GM18505 (cell line): ENCODE results near the gene DUSP16.
A peak's percentile ranks its signal among the peaks of the same experiment; 100 is the strongest.
"Not testable (repeated sequence)": the region's sequence is repeated elsewhere in the genome, so short reads cannot be mapped to it uniquely, and the experiment has no call there.

Experiments
- ATAC-seq: cut with Tn5 transposase; IDR thresholded peaks from one replicate; pipeline ENCODE4 v1.9.1; 2021; ENCODE audit not compliant: unreplicated experiment
- POLR2A ChIP-seq: IDR thresholded peaks from 4 replicates; pipeline ENCODE4 v1.6.1; 2011; ENCODE audit warnings: borderline replicate concordance; ENCODE audit not compliant: insufficient read depth, insufficient read length; ENCODE audit errors: extremely low read depth

DUSP16 gene

DNA sequence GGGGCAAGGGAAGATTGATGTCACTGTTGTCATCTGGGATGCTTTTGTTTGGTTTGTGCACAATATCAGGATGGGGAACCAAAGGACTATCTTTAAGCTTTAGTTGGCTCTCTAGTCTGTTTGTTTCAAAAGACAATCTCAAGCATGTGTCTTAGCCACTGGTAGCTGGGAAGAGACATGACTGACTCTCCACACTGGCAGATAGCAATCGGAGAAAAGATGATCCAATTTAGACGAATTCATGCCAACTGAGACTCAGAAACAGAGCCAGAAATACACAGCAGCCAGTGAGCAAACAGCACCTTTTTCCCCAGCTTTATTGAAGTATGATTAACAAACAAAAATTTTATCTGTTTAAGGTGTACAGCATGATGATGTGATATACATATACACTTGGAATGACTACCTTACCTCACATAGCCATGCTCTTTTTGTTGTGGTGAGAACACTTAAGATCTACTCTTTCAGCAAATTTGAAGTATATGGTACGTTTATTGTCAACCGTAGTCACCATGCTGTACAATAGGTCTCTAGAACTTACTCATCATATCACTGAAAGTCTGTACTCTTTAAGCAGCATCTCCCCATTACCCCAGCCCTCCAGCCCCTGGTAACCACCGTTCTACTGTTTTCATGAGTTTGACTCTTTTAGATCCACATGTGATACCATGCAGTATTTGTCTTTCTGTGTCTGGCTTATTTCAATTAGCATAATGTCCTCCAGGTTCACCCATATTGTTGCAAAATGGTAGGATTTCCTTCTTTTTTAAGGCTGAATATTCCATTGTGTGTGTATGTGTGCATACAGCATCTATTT, 50.6 kb downstream of the DUSP16 start:
- no peak for ATAC-seq
- no peak for TF ChIP-seq POLR2A

GRCh38 chr12:12511021-12511783, 51.5 kb downstream of the DUSP16 start:
- no peak for TF ChIP-seq POLR2A
- no peak for ATAC-seq

GRCh38 chr12:12510551-12510950, 52.1 kb downstream of the DUSP16 start:
- no peak for ATAC-seq

DNA sequence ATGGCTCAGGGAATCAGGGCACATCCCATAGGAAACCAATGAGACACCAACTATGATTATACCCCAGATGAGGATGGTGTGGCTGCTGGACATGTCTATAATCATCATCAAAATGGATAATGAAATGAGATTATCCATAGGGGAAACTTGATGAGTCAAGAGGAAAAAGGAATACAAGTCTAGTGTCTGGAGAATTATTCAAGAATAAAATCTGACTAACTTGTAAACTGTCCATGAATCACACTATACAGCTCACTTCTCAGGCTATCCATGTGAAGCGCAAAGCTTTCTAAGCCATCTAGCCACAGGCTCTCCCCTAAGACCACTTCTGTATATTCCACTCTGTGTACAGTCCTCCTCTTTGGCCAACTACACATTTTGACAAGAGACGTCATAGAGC, 52.5 kb downstream of the DUSP16 start:
- no peak for ATAC-seq
- no peak for TF ChIP-seq POLR2A

More at GRCh38 chr12:12510551-12510950, 52.1 kb downstream of the DUSP16 start:
- no peak for TF ChIP-seq POLR2A

GRCh38 chr12:12508612-12509011, 54.1 kb downstream of the DUSP16 start:
- no peak for ATAC-seq

DNA sequence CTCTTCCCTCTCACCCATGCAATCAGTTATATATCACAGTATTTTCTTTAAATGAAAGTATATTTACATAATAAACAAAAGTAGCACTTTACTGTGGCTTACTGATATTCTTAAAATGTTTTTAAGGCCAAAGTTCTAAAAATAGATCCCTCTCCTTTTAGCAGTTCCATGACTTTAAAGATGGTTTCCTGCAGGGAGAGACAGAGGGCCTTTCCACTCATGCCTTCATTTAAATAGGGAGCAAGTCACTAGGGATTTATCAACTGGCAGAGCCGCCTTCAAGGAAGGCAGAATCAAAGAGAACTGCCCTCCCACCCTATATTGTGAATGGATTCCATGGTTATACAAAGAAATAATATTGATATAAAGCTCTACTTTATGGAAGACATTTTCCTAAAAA, 55.5 kb downstream of the DUSP16 start:
- ATAC-seq = no peak
- no peak for TF ChIP-seq POLR2A

More at GRCh38 chr12:12508612-12509011, 54.1 kb downstream of the DUSP16 start:
- TF ChIP-seq POLR2A = no peak

DNA sequence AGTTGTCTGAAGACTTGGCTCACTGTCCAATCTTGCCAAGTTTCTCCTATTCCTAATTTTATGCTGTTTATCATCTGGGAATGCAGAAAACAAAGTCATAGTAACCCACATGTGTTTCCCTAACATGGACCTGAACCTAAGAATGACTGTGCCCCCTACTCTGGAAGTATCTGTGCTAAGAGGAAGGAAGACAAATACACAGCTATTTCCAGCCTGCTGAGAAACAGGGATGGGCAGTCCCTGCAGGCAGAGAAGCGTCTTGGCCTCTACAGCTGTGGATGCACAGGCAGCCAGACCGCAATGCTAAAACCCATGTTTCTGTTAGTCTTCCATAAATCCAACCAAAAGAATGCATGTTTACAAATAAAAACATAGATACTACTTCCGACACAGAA, 56.2 kb downstream of the DUSP16 start:
- no peak for ATAC-seq
- no peak for TF ChIP-seq POLR2A

DNA sequence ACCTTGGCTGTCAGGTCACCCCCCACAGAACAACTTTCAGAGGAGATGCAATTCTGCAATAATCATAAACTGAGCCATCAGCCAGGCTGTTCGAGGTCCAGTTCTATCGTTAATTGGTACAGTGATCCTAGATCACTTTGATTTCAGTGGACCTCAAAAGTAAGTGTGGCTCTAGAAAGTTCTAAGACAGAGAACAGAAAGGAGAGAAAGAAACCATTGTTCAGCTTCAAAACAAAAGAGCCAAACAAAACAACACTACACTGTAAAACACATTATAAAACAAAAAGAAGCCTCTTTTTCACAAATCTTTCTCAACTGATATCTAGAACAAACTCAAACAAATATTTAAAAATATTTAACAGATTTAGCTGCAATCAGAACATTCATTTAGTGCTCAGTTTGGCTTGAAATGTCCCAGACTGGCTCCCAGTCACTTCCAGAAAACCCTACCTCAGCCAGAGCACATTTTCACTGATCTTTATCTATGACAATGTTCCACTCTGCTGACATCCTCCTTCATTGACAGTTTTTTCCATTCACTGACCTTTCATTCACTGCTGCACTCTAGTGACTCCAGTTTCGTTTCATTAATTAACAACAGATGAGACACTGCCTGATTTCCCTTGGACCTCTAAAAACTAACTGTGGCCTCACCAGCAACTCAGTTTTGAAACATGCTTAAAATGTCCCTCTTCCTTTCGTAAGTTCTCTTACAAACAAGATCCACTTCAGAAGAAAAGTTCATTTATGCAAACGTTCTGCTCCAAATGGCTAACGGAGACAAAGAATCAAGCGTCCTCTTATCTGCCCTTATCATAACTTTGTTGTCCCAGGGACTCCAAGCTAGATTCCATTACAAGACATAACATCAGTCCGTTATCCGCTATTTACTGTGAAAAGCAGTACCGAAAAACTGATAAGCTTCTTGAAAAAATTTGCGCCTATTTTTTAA, 56.8 kb downstream of the DUSP16 start:
- no peak for TF ChIP-seq POLR2A
- peak; percentile 84 for ATAC-seq

DNA sequence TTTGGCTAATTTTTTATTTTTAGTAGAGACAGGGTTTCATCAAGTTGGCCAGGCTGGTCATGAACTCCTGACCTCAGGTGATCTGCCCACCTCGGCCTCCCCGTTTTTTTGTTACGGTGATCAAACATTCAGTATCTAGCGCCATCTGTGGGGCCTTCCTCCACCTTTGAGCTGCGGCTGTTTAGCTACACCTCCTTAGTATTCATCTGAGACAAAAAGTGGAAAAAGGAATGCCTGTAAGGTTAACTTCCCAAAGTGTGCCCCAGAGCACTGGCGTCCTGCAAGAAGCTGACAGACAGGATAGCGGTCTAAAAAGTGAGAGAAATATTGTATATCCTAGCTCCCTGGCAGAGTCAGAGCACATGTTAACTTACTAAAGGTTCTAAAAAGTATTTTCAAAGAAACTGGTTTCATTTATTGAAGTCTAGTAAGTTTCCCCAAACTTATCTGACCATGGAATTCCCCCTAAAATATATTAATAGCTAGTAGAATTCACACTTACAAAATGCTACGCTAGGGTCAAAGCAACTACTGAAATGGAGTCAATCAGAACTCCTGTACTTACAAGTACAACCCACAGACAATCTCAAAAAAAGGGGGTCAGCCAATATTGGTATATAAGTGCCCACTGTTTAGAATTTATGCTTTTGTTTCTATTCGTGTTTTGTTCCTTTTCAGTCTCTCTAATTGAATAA, 59.1 kb downstream of the DUSP16 start:
- no peak for ATAC-seq
- TF ChIP-seq POLR2A = no peak

DNA sequence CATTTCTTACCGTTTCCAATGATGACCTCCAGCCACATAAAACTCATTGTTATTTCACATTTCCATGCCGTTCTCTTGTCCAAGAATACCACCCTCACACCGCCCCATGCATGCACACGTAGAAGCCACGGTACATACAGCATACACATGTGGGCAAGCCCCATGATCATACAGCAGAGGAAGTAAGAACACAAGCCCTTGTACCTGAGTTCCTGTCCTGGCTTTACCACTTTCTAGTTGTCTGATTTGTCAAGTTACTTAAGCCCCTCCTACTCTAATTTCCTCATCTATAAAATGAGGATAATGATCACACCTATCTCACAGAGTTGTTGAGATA, 59.9 kb downstream of the DUSP16 start:
- no peak for TF ChIP-seq POLR2A
- no peak for ATAC-seq

DNA sequence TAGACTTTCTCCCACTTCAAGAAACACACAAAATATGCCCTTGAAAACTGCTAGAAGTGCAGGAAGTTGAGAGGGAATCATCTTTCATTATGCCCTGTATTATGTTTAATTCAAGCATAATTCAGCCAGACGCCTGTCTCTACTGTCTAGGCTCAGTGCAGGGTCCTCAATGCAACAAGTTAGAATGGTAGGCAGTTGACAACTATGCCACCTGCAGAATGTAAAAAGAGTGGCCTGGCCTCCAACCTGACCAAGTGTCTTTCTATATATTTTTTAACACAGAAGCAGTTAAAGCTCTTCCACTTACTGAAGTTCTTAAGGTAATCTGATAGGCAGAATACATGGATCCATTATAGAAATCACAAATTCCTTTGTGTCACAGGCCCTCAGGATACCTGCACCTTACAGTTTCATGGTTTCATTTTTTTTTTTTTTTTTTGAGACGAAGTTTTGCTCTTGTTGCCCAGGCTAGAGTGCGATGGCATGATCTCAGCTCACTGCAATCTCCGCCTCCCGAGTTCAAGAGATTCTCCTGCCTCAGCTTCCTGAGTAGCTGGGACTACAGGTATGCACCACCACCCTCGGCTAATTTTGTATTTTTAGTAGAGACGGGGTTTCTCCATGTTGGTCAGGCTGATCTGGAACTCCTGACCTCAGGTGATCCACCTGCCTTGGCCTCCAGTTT, 60.4 kb downstream of the DUSP16 start:
- not testable (repeated sequence) for ATAC-seq

- no peak for TF ChIP-seq POLR2A
- ATAC-seq = no peak
Measured at GRCh38 chr12:12501121-12501520, 61.5 kb downstream of the DUSP16 start.
